KOPT-K1 (cell line): Measurements from ENCODE around the gene PCID2.

Experiments
- H3K27ac ChIP-seq: fragments of 200-600 bp; sonication (generic); 2 replicates; pipeline ENCODE4 v1.5.1; 2016; ENCODE audit warnings: antibody characterized with exemption, mild to moderate bottlenecking, low read depth, low read length; ENCODE audit not compliant: poor library complexity, severe bottlenecking
- H3K36me3 ChIP-seq: fragments of 200-600 bp; sonication (generic); 2 replicates; pipeline ENCODE4 v1.5.1; 2017; ENCODE audit warnings: antibody characterized with exemption, mild to moderate bottlenecking, low read length, moderate library complexity; ENCODE audit not compliant: insufficient read depth
- H3K9me3 ChIP-seq: fragments of 200-600 bp; sonication (generic); 2 replicates; pipeline ENCODE4 v1.5.1; 2017; ENCODE audit warnings: antibody characterized with exemption, low read length, mild to moderate bottlenecking; ENCODE audit not compliant: insufficient read depth, poor library complexity, severe bottlenecking

The PCID2 gene

DNA sequence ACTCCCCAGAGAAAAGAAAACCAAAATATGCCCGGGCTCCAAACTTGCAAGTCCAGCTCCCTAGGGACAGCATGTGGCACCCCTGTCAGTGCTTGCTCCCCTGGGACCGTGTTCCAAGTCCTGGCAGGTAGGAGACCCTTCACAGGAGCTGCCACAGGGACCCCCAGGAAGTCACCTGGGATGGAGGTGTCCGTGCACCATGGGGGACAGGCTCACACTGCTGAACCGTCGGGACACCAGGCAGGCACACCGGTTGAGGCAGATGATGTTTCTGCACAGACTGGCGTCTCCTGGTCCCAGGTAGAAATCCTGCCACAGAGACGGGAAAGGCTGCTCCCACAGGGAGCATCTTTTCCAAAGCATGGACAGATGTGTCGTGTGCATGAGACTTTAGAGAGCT lies 61.7 kb downstream of the PCID2 start:
- H3K9me3 ChIP-seq, result no peaks in the 10 kb centered on the region
- H3K36me3 ChIP-seq, result no peaks in the 10 kb centered on the region
- no peak overlapping the region for H3K27ac ChIP-seq

DNA sequence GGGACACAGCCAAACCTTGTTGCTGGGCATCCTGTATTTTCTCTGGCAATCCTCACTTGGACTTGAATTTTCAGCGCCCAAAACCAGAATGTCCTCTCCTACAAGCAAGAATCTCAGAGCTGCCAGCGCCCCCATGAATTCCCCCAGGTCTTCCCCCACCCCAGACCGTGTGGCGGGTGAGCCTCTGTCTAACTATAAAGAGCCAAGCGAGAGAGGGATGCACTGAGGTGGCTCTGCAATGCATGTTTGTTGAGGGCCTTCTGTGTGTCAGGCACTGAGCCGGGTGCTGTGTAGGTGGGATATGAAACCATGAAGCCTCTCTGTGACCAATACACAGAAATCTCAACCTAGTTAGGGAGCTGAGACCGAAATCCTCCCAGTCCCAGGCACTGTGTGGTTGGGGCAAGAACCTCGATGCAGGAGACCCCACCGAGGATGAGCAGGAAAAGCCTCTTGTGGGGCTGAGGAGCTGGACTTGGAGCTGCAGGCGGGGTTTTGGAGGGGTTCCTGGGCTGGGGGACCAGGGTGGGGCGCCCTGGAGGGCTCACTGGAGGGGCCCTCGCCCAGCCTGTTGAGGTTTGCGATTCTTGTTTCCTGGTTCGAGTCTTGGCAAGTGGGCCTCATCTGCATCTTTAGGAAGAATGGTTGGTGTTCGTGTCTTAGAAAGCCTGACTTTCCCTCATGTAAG lies 62.4 kb downstream of the PCID2 start:
- Histone ChIP-seq H3K9me3 (no peaks in the 10 kb centered on the region), H3K27ac (no peak overlapping the region), H3K36me3 (no peaks in the 10 kb centered on the region)

DNA sequence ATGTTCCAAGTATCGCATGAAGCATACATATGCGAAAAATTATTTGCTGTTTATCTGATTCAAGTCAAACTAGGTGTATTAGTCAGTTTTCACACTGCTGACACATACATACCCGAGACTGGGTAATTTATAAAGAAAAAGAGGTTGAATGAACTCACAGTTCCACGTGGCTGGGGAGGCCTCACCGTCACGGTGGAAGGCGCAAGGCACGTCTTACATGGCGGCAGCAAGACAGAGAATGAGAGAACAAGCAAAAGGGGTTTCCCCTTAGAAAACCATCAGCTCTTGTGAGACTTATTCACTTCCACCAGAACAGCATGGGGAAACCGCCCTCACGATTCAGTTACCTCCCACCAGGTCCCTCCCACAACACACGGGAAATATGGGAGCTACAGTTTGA lies 63.0 kb downstream of the PCID2 start:
- Histone ChIP-seq H3K9me3 (no peaks in the 10 kb centered on the region), H3K36me3 (no peaks in the 10 kb centered on the region), H3K27ac (no peak overlapping the region)

DNA sequence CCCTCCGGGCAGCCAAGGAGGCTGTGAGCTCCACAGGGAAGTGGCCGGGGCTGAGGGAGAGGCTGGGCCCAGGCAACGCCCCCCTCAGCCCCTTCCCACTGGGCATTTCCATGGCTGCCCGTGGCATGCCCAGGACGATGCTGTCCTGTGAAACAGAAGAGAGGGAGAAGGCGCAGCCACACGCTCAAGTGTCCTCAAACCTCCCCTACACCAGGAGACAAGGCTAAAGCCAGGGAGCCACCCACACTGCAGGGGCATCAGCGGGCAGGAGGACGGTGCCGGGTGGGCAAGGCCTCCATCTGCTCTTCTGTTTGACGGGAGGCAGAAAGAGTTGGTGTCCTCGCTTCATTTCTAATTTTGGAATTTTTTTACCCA lies 64.2 kb downstream of the PCID2 start:
- Histone ChIP-seq H3K27ac (no peak overlapping the region), H3K9me3 (no peaks in the 10 kb centered on the region), H3K36me3 (no peaks in the 10 kb centered on the region)

DNA sequence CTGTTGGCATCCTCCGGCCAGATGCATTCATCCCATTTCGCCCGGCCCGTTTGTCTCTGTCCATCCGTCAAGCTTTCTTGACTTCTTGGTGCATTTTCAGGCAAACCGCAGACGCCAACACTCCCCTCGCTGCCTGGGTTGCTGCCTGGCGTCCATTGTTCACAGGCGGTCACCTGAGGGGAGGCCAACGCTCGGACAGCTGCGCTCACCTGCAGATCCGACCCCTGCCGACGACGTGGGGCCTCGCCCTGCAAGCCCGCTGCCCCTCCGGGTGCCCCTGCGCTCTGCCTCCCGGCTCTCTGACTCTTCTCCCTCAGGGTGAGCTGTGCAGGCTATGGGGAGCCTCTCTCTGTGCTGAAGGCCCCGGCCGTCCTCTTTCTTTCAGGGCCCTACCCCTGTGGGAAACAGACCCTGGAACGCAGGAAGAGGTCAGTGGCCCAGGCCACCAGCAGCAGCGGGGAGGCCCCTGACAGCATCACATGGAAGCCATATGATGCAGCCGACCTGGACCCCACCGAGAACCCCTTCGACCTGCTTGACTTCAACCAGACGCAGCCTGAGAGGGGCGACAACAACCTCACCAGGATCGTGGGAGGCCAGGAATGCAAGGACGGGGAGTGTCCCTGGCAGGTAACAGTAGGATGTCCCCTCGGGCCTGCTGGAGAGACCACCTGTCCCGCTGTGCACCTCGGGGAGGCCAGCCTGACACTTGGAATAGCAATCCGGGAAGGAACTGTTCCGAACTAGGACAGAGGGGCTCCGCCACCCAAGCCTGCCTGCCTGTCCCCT lies 64.8 kb downstream of the PCID2 start:
- no peaks in the 10 kb centered on the region for H3K9me3 ChIP-seq
- no peaks in the 10 kb centered on the region for H3K36me3 ChIP-seq
- H3K27ac ChIP-seq, result no peak overlapping the region

DNA sequence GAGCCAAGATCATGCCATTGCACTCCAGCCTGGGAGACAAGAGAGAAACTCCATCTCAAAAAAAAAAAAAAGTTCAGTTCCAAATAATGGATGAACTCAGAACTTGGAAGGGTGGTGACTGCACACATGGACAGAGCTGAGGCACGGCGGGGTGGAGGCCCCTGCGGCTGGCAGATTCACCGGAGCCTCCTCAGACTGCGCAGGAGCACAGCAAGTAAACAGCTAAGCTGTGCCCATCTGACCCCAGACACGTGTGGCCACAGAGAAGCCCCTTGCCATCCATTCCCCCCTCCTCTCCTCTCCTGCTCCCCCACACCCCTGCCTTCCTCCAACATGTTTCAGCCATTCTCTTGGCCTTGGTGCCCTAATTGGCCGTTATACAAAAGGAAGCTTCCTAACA lies 65.6 kb downstream of the PCID2 start:
- Histone ChIP-seq H3K36me3 (no peaks in the 10 kb centered on the region), H3K9me3 (no peaks in the 10 kb centered on the region), H3K27ac (no peak overlapping the region)

DNA sequence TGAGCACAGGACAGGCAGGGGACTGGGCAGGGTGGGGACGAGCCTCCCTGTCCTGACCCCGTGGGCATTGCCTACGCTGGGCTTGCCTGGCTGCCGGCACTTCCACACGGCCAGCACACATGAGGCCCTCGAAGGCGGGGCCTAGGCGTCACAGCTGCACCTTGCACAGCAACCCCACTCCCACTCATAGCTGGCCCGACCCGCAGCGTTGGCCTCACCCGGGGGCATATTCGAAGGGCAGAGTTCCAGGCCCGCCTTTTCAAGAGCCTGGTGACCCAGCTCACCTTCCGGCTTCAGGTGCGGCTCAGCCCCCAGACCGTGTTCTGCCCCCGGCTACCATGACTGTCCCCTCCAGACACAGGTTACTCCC lies 66.9 kb downstream of the PCID2 start:
- Histone ChIP-seq H3K27ac (no peak overlapping the region), H3K9me3 (no peaks in the 10 kb centered on the region), H3K36me3 (no peaks in the 10 kb centered on the region)

DNA sequence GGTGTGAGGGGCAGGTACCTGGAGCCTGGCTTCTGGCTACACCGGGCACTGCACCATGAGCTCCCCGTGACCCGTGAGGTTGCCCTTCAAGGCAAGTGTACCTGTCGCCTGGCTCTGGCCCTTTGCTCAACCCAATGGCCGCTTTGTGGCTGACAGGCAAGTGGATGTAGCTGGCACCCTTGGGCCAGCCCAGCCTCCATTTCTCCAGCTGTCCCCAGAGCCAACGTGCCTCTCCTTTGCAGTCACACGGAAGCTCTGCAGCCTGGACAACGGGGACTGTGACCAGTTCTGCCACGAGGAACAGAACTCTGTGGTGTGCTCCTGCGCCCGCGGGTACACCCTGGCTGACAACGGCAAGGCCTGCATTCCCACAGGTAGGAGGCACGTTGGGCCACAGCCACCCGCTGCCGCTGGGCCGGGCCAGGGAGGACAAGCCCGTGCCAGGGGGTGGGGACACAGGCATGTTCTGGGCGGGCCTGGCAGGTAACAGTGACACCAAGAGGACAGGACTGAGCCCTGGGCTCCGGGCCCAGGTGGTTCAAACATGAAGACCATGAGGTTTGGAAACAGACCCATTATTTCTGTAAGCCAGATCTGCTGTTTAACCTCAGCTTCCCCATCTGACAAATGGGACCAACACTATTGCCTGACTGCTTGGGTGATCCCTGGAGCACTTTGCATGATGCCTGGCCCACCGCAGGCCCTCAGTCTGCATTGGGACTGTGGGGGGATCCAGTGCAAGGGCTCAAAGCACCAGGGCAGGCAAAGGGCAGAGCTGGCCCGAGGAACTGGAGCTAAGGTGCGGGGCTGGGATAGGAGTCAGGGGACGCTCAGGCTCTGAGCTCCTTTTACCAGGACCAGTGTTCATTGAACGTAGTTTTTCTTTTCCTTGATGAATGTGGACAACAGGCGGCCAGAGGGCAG lies 67.5 kb downstream of the PCID2 start:
- Histone ChIP-seq H3K36me3 (no peaks in the 10 kb centered on the region), H3K27ac (no peak overlapping the region), H3K9me3 (no peaks in the 10 kb centered on the region)

DNA sequence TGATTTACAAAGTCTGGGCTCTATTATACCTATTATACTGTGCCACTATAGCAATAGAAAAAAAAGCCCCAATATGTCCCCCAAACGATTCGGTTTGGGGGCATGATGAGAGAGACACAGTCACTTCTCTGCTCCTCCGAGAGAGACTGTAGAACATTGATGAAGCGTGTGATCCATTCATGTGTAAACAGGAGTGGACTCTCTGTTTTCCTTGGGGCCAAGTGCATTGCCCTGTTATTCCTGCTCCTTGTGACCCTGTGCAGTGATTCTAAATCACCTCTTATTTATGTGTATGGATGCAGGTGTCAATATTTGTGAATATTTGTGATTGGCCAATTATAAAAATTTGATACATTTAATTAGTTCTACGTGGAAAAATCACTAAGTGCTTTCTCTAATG lies 68.9 kb downstream of the PCID2 start:
- no peaks in the 10 kb centered on the region for H3K36me3 ChIP-seq
- no peak overlapping the region for H3K27ac ChIP-seq
- H3K9me3 ChIP-seq, result no peaks in the 10 kb centered on the region

DNA sequence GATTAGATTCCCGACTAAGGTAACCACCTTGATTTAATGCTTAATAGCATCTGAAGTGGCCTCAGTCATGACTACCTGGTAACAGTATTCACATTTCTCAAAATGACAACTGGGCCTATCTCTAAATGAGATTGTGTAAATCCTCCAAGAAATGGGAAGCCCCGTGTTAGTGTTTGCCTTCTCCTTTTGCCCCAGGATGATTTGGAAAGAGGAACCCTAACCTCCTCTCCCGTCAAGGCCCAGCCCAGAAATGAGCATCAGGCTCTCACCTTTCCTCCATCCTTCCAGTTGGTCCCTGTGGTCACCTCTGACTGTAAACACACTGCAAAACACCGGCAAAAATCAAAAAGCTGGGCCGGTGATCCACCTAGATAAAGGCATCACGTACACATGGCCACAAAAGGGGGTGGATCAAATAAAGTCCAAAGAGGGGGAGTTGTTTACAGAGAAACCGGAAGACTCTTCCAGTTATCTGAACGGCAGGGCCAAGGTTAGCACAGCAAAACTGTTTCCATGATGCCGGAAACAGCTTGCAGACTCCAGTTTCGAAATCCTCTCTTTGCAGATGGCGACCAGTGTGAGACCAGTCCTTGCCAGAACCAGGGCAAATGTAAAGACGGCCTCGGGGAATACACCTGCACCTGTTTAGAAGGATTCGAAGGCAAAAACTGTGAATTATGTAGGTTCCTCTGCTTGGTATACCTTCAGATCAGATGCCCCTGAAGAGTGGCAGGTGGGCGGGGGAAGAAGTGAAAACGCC lies 69.5 kb downstream of the PCID2 start:
- no peak overlapping the region for H3K27ac ChIP-seq
- no peaks in the 10 kb centered on the region for H3K9me3 ChIP-seq
- no peaks in the 10 kb centered on the region for H3K36me3 ChIP-seq

DNA sequence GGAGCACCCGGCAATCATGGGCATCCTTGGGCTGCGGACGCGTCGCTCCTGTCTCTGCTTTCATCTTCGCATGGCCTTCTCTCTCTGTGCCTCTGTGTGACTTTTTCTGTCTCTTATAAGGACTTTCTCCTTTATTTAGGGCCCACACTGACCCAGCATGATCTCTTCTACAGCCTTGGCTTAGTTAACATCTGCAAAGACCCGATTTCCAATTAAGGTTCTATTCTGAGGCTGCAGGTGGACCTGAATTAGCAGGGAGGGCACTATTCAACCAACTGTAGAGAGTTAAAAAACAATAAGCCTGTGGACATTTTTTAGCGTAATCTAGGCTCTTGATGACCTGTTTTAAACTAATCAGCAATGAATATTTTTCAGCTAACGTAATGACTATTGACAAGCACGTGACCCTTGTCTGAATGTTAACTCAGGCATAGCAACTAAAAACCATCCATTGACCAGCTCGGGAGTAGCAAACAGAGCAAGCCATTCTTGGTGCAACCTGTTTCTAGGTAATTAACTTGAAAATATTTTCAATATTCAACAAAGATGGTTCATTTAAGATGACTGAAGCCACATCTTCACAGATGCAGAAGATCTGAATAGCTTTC lies 70.7 kb downstream of the PCID2 start:
- no peak overlapping the region for H3K27ac ChIP-seq
- no peaks in the 10 kb centered on the region for H3K9me3 ChIP-seq
- no peaks in the 10 kb centered on the region for H3K36me3 ChIP-seq

DNA sequence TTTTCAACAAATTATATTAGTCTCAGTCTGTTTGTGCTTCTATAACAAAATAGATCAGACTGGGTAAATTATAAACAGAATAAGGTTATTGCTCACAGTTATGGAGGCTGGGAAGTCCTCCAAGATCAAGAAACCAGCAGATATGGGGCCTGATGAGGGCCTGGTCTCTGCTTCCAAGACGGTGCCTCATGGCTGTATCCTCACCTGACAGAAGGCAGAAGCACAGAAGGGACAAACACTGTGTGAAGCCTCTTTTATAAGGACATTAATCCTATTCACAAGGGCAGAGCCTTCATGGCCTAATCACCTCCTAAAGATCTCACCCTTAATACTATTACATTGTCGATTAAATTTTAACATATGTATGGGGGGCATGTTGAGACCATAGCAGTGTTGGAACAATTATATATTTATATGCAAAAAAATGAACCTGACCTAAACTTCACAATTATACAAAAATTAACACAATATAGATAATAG lies 73.1 kb downstream of the PCID2 start:
- no peaks in the 10 kb centered on the region for H3K9me3 ChIP-seq
- no peaks in the 10 kb centered on the region for H3K36me3 ChIP-seq
- H3K27ac ChIP-seq, result no peak overlapping the region

DNA sequence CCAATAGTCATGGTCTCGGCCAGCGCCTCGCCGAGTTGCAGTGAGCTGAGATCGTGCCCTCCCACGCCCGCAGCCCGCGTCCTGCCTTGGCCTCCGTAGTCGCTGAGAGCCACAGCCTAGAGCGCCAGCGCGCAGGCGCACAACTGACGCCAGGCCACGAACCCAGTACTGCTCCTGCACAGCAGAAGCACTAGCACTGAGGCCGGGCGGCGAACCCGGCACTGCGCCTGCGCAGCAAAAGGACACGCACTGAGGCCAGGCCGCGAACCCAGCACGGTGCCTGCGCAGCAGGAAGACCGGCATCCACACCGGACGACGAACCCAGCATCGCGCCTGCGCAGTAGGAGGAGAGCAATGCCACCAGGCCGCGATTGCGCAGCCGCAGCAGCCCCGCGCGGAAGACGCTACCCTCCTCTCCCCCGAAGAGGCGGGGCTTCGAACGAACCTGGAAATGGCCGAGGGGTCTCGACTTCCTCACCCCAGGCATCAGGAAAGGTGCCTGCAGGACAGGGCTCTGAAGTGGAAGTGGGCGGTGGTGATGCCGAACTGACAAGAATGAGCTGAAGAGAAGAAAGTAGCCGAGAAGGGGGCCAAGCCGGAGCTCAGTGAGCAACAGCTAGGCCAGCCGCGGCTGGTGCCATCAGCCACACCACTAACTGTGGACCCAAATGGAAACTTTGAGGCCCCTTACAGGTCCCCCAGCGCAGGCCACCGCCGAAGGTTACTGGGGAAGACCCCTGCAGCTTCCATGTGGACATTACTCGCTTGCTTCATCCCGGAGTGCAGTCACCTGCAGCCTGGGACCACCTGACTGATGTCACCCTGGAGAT lies 78.3 kb downstream of the PCID2 start:
- Histone ChIP-seq H3K27ac (no peak overlapping the region), H3K9me3 (no peaks in the 10 kb centered on the region), H3K36me3 (no peaks in the 10 kb centered on the region)

DNA sequence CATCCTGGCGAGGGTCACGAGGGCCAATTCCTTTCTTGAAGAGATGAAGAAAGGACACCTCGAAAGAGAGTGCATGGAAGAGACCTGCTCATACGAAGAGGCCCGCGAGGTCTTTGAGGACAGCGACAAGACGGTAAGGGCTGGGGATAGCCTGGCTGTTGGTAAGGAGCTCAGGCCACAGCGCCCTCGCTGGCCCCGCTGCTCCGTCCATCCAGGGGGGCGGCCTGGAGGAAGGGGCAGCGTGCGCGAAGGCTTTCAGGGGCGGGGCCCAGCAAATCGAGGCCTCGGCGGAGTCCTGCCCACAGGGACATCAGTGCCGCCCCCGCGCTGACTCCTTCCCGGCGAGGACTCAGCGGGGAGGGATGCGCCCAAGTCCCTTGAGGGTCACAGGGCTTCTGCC lies 79.0 kb downstream of the PCID2 start:
- Histone ChIP-seq H3K9me3 (no peaks in the 10 kb centered on the region), H3K36me3 (no peaks in the 10 kb centered on the region), H3K27ac (no peak overlapping the region)
